Skeletal muscle tissue (tissue), 4 donors: ENCODE results near the gene ABL1. TPM values are rescaled to one million over a fixed set of nuclear protein-coding genes. Genes with fewer than 3 reads are reported as not detected.

Experiments
- H3K27ac ChIP-seq: one replicate; pipeline ENCODE4 v1.7.0; 2013; ENCODE audit warnings: mild to moderate bottlenecking, low read depth, low read length, inconsistent platforms
- H3K27me3 ChIP-seq, 3 donors: one replicate each; pipeline ENCODE4 v1.7.0; 2013; ENCODE audit warnings: low read length in 3 of 3; ENCODE audit not compliant: control insufficient read depth in 3 of 3, insufficient read depth in 3 of 3
- H3K36me3 ChIP-seq, 3 donors: one replicate each; pipeline ENCODE4 v1.7.0; 2013; ENCODE audit warnings: low read length in 3 of 3; ENCODE audit not compliant: control insufficient read depth in 3 of 3, insufficient read depth in 3 of 3
- H3K4me1 ChIP-seq, 3 donors: one replicate each; pipeline ENCODE4 v1.7.0; 2013; ENCODE audit warnings: low read length in 3 of 3, mild to moderate bottlenecking in 3 of 3; ENCODE audit not compliant: control insufficient read depth in 3 of 3, insufficient read depth in 3 of 3
- H3K4me3 ChIP-seq, 3 donors: one replicate each; pipeline ENCODE4 v1.7.0; 2013; ENCODE audit warnings: low read length in 3 of 3
- H3K9ac ChIP-seq, 3 donors: one replicate each; pipeline ENCODE4 v1.7.0; 2013; ENCODE audit warnings: low read length in 3 of 3, mild to moderate bottlenecking in 3 of 3, moderate library complexity in 2 of 3, low read depth in 1 of 3
- H3K9me3 ChIP-seq, 3 donors: one replicate each; pipeline ENCODE4 v1.7.0; 2013; ENCODE audit warnings: low read length in 3 of 3; ENCODE audit not compliant: control insufficient read depth in 3 of 3
- total RNA-seq: library from RNA; depleted of rRNA; stranded (reverse); fragments of >200 nt; gene quantifications from one replicate; pipeline ENCODE4 v1.2.3, GENCODE V29; 2014
- donor health status: Osteomylitis.

Gene ABL1
- total RNA-seq, 1 donor from 2014 or later: 27.7 TPM

GRCh38 chr9:130900701-130901497, 65.8 kb downstream of the ABL1 start:
- H3K4me3 ChIP-seq: no peak overlapping the region
- no peaks in the 10 kb centered on the region for H3K4me1 ChIP-seq
- H3K36me3 ChIP-seq: no peaks in the 10 kb centered on the region
- no peaks in the 10 kb centered on the region for H3K9me3 ChIP-seq
- no peak overlapping the region for H3K27ac ChIP-seq
- H3K27me3 ChIP-seq: peaks cover 47 to 78% (median 72%) of the 10 kb centered on the region in 3 donors
- H3K9ac ChIP-seq: no peak overlapping the region

- Histone ChIP-seq H3K36me3 (no peaks in the 10 kb centered on the region), H3K4me3 (no peak overlapping the region), H3K9me3 (no peaks in the 10 kb centered on the region), H3K27ac (no peak overlapping the region), H3K4me1 (no peaks in the 10 kb centered on the region), H3K9ac (no peak overlapping the region), H3K27me3 (peaks cover 45 to 75% (median 71%) of the 10 kb centered on the region in 3 donors)
Observed at GRCh38 chr9:130901498-130902203, 66.6 kb downstream of the ABL1 start.

GRCh38 chr9:130902204-130903185, 67.4 kb downstream of the ABL1 start:
- Histone ChIP-seq H3K27ac (no peak overlapping the region), H3K4me3 (no peak overlapping the region), H3K4me1 (no peaks in the 10 kb centered on the region), H3K27me3 (peaks cover 44 to 73% (median 64%) of the 10 kb centered on the region in 3 donors), H3K36me3 (no peaks in the 10 kb centered on the region), H3K9me3 (no peaks in the 10 kb centered on the region), H3K9ac (no peak overlapping the region)

GRCh38 chr9:130903194-130904069, 68.4 kb downstream of the ABL1 start:
- Histone ChIP-seq H3K4me3 (no peak overlapping the region), H3K9me3 (no peaks in the 10 kb centered on the region), H3K4me1 (no peaks in the 10 kb centered on the region), H3K9ac (no peak overlapping the region), H3K27me3 (peaks cover 39 to 71% (median 58%) of the 10 kb centered on the region in 3 donors), H3K27ac (no peak overlapping the region), H3K36me3 (no peaks in the 10 kb centered on the region)

GRCh38 chr9:130904070-130905044, 69.3 kb downstream of the ABL1 start:
- no peak overlapping the region for H3K27ac ChIP-seq
- H3K4me1 ChIP-seq: no peaks in the 10 kb centered on the region
- H3K4me3 ChIP-seq: no peak overlapping the region
- no peaks in the 10 kb centered on the region for H3K36me3 ChIP-seq
- H3K9ac ChIP-seq: no peak overlapping the region
- H3K9me3 ChIP-seq: no peaks in the 10 kb centered on the region
- peaks cover 38 to 75% (median 61%) of the 10 kb centered on the region in 3 donors for H3K27me3 ChIP-seq

- no peaks in the 10 kb centered on the region for H3K36me3 ChIP-seq
- peaks cover 38 to 66% (median 52%) of the 10 kb centered on the region in 3 donors for H3K27me3 ChIP-seq
- no peak overlapping the region for H3K27ac ChIP-seq
- H3K4me3 ChIP-seq: no peak overlapping the region
- no peaks in the 10 kb centered on the region for H3K9me3 ChIP-seq
- no peaks in the 10 kb centered on the region for H3K4me1 ChIP-seq
- no peak overlapping the region for H3K9ac ChIP-seq
Observed at GRCh38 chr9:130905125-130905901, 70.3 kb downstream of the ABL1 start.

GRCh38 chr9:130905902-130906734, 71.1 kb downstream of the ABL1 start:
- Histone ChIP-seq H3K4me3 (no peak overlapping the region), H3K9me3 (no peaks in the 10 kb centered on the region), H3K4me1 (no peaks in the 10 kb centered on the region), H3K9ac (no peak overlapping the region), H3K27me3 (peaks cover 30 to 62% (median 44%) of the 10 kb centered on the region in 3 donors), H3K27ac (no peak overlapping the region), H3K36me3 (no peaks in the 10 kb centered on the region)
